ENCODE results near the gene TADA2B. TPM values are rescaled to one million over a fixed set of nuclear protein-coding genes. Genes with fewer than 3 reads are reported as not detected.

Gene TADA2B
- total and polyA plus RNA-seq, 10 of the 15 experiments (the other 5 are each of a cell fraction or from before 2014, with no cell fraction given): 0.66 to 12.0 (median 5.6) TPM

- no peak for ATAC-seq
- no TSS peak for BruUV-seq (replicated peaks)
- Histone ChIP-seq H3K4me1 (ENCODE audit: control insufficient read depth, insufficient read depth, low read length) (peaks cover 8% of the 10 kb centered on the region), H3K9ac (ENCODE audit: control insufficient read depth, insufficient read depth, low read length) (no peak overlapping the region), H3K27me3 (replicated peaks in 1 of 2; ENCODE audit: control insufficient read depth in 2 of 2, insufficient read depth in 2 of 2, low read length in 1 of 2) (no peaks in the 10 kb centered on the region; a peak in 1 of 4 replicates), H2AFZ (ENCODE audit: control insufficient read depth, low read depth, low read length) (no peak overlapping the region), H3K9me3 (replicated peaks; ENCODE audit: control insufficient read depth, insufficient read depth, low read length) (no peaks in the 10 kb centered on the region), H4K20me1 (ENCODE audit: control insufficient read depth, insufficient read depth) (no peaks in the 10 kb centered on the region), H3K4me3 (no peak overlapping the region), H3K79me2 (ENCODE audit: control insufficient read depth, insufficient read depth, low read length) (no peaks in the 10 kb centered on the region), H3K27ac (ENCODE audit: control insufficient read depth, insufficient read depth) (no peak overlapping the region), H3K4me2 (ENCODE audit: control insufficient read depth, insufficient read depth) (no peak overlapping the region), H3K36me3 (ENCODE audit: control insufficient read depth in 2 of 2, insufficient read depth in 2 of 2, low read length in 1 of 2) (no peaks in the 10 kb centered on the region)
- ChIA-PET SMC1A (ENCODE audit: uncharacterized antibody, unreplicated experiment) (no interaction called here), RAD21 (ENCODE audit: unreplicated experiment) (no interaction called here), CTCF (interaction anchor here (1.0 to 11.2 kb wide), 5 partner anchors 29 to 356 kb away, joined by 3 to 210 read pairs (median 3); partner anchors contain the start of gene TADA2B), POLR2A (interaction anchor here (0.6 kb wide), 1 partner anchor 356 kb away, joined by 3 read pairs; no protein-coding TSS in a partner anchor)
- 73% methylated on average over 13 of the region's 14 CpGs for WGBS (ENCODE audit: insufficient coverage, insufficient replicate concordance, low lambda C conversion rate, missing lambda C conversion rate)
- TF ChIP-seq, protein P1, sequence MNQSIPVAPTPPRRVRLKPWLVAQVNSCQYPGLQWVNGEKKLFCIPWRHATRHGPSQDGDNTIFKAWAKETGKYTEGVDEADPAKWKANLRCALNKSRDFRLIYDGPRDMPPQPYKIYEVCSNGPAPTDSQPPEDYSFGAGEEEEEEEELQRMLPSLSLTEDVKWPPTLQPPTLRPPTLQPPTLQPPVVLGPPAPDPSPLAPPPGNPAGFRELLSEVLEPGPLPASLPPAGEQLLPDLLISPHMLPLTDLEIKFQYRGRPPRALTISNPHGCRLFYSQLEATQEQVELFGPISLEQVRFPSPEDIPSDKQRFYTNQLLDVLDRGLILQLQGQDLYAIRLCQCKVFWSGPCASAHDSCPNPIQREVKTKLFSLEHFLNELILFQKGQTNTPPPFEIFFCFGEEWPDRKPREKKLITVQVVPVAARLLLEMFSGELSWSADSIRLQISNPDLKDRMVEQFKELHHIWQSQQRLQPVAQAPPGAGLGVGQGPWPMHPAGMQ (IDR thresholded peaks at IDR 0.05; ENCODE audit: borderline replicate concordance): no peak
- TF ChIP-seq TAF1 (IDR thresholded peaks at IDR 0.05; ENCODE audit: borderline replicate concordance, low read depth, low read length) (no peak), MYC (IDR thresholded peaks at IDR 0.05; ENCODE audit: insufficient read depth, insufficient read length, insufficient replicate concordance, low read length, severe bottlenecking) (no peak), E4F1 (IDR thresholded peaks at IDR 0.05; ENCODE audit: borderline replicate concordance, partially characterized antibody) (no peak), NFIC (IDR thresholded peaks at IDR 0.05; ENCODE audit: low read depth, low read length) (no peak), PAX8 (IDR thresholded peaks at IDR 0.05) (no peak), ASH2L (IDR thresholded peaks at IDR 0.05; ENCODE audit: borderline replicate concordance, low read depth) (no peak), SUZ12 (IDR thresholded peaks at IDR 0.05; ENCODE audit: unreplicated experiment) (no peak), ETV6 (conservative IDR thresholded peaks at IDR 0.05 in 1 of 2, IDR thresholded peaks at IDR 0.05 in 1 of 2; ENCODE audit: borderline replicate concordance in 1 of 2, low read depth in 1 of 2) (no peak), WRNIP1 (IDR thresholded peaks at IDR 0.05; ENCODE audit: borderline replicate concordance, low read depth, low read length) (no peak)
- TF ChIP-seq, protein P2, sequence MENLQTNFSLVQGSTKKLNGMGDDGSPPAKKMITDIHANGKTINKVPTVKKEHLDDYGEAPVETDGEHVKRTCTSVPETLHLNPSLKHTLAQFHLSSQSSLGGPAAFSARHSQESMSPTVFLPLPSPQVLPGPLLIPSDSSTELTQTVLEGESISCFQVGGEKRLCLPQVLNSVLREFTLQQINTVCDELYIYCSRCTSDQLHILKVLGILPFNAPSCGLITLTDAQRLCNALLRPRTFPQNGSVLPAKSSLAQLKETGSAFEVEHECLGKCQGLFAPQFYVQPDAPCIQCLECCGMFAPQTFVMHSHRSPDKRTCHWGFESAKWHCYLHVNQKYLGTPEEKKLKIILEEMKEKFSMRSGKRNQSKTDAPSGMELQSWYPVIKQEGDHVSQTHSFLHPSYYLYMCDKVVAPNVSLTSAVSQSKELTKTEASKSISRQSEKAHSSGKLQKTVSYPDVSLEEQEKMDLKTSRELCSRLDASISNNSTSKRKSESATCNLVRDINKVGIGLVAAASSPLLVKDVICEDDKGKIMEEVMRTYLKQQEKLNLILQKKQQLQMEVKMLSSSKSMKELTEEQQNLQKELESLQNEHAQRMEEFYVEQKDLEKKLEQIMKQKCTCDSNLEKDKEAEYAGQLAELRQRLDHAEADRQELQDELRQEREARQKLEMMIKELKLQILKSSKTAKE (IDR thresholded peaks at IDR 0.05; ENCODE audit: low read depth, poor library complexity, severe bottlenecking): no peak
- DNase-seq (ENCODE audit: low read depth, low spot score): no peak
- in situ Hi-C loops (cut with MboI): loop anchor here (5.0 kb wide), 2 partner anchors 166 to 351 kb away; partner anchors contain the start of gene TBC1D14
- intact Hi-C loops (cut with micrococcal nuclease; ENCODE audit: unreplicated experiment): loop anchor here (5.0 kb wide), 2 partner anchors 86 to 181 kb away; no protein-coding TSS in a partner anchor
- FAIRE-seq: no peak
Measured at GRCh38 chr4:7073059-7073458, 29.9 kb downstream of the TADA2B start.

Measured in GM12878 (cell line).